Keratinocyte (primary cell): ENCODE data around the gene CDKN2AIP. TPM values are rescaled to one million over a fixed set of nuclear protein-coding genes. Genes with fewer than 3 reads are reported as not detected.

Source experiments
- DNase-seq: peaks from one replicate; pipeline ENCODE4 v3.0.0-alpha.2; 2011; ENCODE audit warnings: low read depth, missing footprints, low spot score
- FAIRE-seq: peaks from 2 replicates; lab custom pipeline; 2011; peaks lifted over from hg19 to GRCh38; lab: Jason Lieb, UNC
- H2AFZ ChIP-seq: 2 replicates; pipeline ENCODE4 v1.6.0; 2012; ENCODE audit warnings: low read length, control low read depth, inconsistent platforms; ENCODE audit not compliant: control insufficient read depth
- H3K27ac ChIP-seq: 2 replicates; pipeline ENCODE4 v1.5.1; 2011; ENCODE audit warnings: low read length; ENCODE audit not compliant: control insufficient read depth, insufficient read depth
- H3K27me3 ChIP-seq: 3 replicates; pipeline ENCODE4 v1.6.0; 2011; ENCODE audit warnings: low read length; ENCODE audit not compliant: control insufficient read depth, insufficient read depth; ENCODE audit errors: extremely low read depth
- H3K36me3 ChIP-seq, 2 experiments: 2 replicates in 1 of 2; 3 replicates in 1 of 2; pipeline ENCODE4 v1.5.1; 2011; ENCODE audit warnings: low read length in 2 of 2, mild to moderate bottlenecking in 1 of 2; ENCODE audit not compliant: control insufficient read depth in 2 of 2, insufficient read depth in 2 of 2; ENCODE audit errors: extremely low read depth in 1 of 2
- H3K4me1 ChIP-seq: 3 replicates; pipeline ENCODE4 v1.5.1; 2011; ENCODE audit warnings: low read length; ENCODE audit not compliant: control insufficient read depth, insufficient read depth; ENCODE audit errors: extremely low read depth
- H3K4me2 ChIP-seq: 3 replicates; pipeline ENCODE4 v1.6.0; 2011; ENCODE audit warnings: low read depth, low read length; ENCODE audit not compliant: control insufficient read depth, insufficient read depth; ENCODE audit errors: extremely low read depth
- H3K4me3 ChIP-seq, 3 experiments: fragments of 200-600 bp in 1 of 3; sonication (generic) in 1 of 3; 2 replicates in 2 of 3; 3 replicates in 1 of 3; pipeline ENCODE4 v1.5.1; 2011 to 2016; ENCODE audit warnings: low read length in 3 of 3, mild to moderate bottlenecking in 3 of 3, control low read depth in 2 of 3, inconsistent platforms in 1 of 3, low read depth in 1 of 3, mixed read lengths in 1 of 3, mixed run types in 1 of 3, moderate library complexity in 1 of 3; ENCODE audit not compliant: control insufficient read depth in 2 of 3, insufficient read depth in 2 of 3; ENCODE audit errors: extremely low read depth in 1 of 3
- H3K79me2 ChIP-seq: 2 replicates; pipeline ENCODE4 v1.6.0; 2012; ENCODE audit warnings: low read length; ENCODE audit not compliant: control insufficient read depth, insufficient read depth
- H3K9ac ChIP-seq: 3 replicates; pipeline ENCODE4 v1.6.0; 2011; ENCODE audit warnings: low read length; ENCODE audit not compliant: control insufficient read depth, insufficient read depth; ENCODE audit errors: extremely low read depth
- H3K9me1 ChIP-seq: 3 replicates; pipeline ENCODE4 v1.6.0; 2011; ENCODE audit warnings: low read length; ENCODE audit not compliant: control insufficient read depth, insufficient read depth; ENCODE audit errors: extremely low read depth
- H3K9me3 ChIP-seq: 2 replicates; pipeline ENCODE4 v1.5.1; 2012; ENCODE audit warnings: low read depth, low read length; ENCODE audit not compliant: control insufficient read depth
- H4K20me1 ChIP-seq: 3 replicates; pipeline ENCODE4 v1.6.0; 2011; ENCODE audit warnings: low read length; ENCODE audit not compliant: control insufficient read depth, insufficient read depth; ENCODE audit errors: extremely low read depth
- EZH2 ChIP-seq: IDR thresholded peaks from one replicate; pipeline ENCODE4 v1.6.1; 2012; ENCODE audit warnings: inconsistent platforms, mild to moderate bottlenecking, low read length, moderate library complexity
- dilution Hi-C: fragments of 300-500 bp; cut with MboI; formaldehyde crosslinking; loops from one replicate; pipeline ENCODE4 v1.7.0; 2020; ENCODE audit warnings: low sequenced_read_pairs; ENCODE audit not compliant: extremely low pct_ligation_motif_present
- polyA plus RNA-seq, 5 experiments: library from polyadenylated mRNA; depleted of rRNA in 3 of 5; stranded (reverse) in 3 of 5; stranded (forward) in 1 of 5; unstranded in 1 of 5; fragments of >200 nt; gene quantifications; 1 replicate in 1 of 5; 2 replicates in 3 of 5; 3 replicates in 1 of 5; pipeline versions ENCODE4 v1.2.1 to v1.2.3, GENCODE V29; 2011 to 2012; ENCODE audit warnings: missing spikeins in 2 of 5, low read depth in 1 of 5, low replicate concordance in 1 of 5
- TF ChIP-seq, protein P1 (sequence below), 3 experiments: IDR thresholded peaks in 1 of 3; conservative IDR thresholded peaks in 1 of 3; optimal IDR thresholded peaks in 1 of 3; 2 replicates in 2 of 3; 3 replicates in 1 of 3; pipeline versions ENCODE3 to v1.5.1; 2011; ENCODE audit warnings: low read length in 3 of 3, mild to moderate bottlenecking in 3 of 3, moderate library complexity in 2 of 3, control low read depth in 1 of 3, inconsistent platforms in 1 of 3; ENCODE audit not compliant: insufficient read depth in 2 of 3; ENCODE audit errors: extremely low read depth in 1 of 3

The CDKN2AIP gene
- polyA plus RNA-seq, 1 donor (not counting 4 experiments of a cell fraction or from before 2014, with no cell fraction given), result 13.6 TPM

DNA sequence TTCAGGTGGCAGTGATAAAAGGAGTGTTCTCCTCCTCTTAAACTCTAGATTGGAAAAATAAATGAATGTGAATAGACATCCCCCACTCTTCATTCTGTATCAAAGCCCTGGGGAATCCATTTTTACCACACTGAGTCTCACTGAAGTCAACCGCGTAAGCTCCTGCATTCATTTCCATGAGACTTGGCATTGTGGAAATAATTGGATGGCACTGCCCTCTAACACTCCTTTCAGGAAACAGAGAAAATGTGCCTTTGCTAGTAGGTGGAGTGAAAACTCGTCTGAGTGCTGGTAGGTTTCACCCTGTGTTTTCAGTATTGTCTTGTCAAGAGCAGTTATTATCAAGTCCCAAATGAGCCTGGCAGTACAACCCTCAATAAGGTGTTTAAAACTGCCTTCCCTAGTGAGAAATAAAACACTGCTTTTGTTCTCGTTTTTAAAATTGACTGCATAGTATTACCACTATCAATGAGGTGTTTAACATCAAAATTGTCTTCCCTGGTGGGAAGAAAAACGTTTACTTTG is 9.7 kb upstream of the CDKN2AIP start:
- Histone ChIP-seq H3K9me3 (no peaks in the 10 kb centered on the region), H3K9ac (no peak overlapping the region), H3K4me2 (no peak overlapping the region), H3K36me3 (no peaks in the 10 kb centered on the region), H3K4me1 (peaks cover 19% of the 10 kb centered on the region), H3K27me3 (no peaks in the 10 kb centered on the region), H3K9me1 (no peaks in the 10 kb centered on the region), H3K4me3 (no peak overlapping the region), H2AFZ (no peak overlapping the region), H4K20me1 (no peaks in the 10 kb centered on the region), H3K79me2 (no peaks in the 10 kb centered on the region), H3K27ac (no peak overlapping the region)
- no peak for DNase-seq
- FAIRE-seq, result no peak
- no peak for TF ChIP-seq EZH2
- TF ChIP-seq, protein P1, sequence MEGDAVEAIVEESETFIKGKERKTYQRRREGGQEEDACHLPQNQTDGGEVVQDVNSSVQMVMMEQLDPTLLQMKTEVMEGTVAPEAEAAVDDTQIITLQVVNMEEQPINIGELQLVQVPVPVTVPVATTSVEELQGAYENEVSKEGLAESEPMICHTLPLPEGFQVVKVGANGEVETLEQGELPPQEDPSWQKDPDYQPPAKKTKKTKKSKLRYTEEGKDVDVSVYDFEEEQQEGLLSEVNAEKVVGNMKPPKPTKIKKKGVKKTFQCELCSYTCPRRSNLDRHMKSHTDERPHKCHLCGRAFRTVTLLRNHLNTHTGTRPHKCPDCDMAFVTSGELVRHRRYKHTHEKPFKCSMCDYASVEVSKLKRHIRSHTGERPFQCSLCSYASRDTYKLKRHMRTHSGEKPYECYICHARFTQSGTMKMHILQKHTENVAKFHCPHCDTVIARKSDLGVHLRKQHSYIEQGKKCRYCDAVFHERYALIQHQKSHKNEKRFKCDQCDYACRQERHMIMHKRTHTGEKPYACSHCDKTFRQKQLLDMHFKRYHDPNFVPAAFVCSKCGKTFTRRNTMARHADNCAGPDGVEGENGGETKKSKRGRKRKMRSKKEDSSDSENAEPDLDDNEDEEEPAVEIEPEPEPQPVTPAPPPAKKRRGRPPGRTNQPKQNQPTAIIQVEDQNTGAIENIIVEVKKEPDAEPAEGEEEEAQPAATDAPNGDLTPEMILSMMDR (optimal IDR thresholded peaks at IDR 0.05 in 1 of 3, IDR thresholded peaks at IDR 0.05 in 1 of 3, conservative IDR thresholded peaks at IDR 0.05 in 1 of 3; ENCODE audit: extremely low read depth in 1 of 3, insufficient read depth in 2 of 3, low read length in 3 of 3), result no peak
- dilution Hi-C loops, result no loop called here

DNA sequence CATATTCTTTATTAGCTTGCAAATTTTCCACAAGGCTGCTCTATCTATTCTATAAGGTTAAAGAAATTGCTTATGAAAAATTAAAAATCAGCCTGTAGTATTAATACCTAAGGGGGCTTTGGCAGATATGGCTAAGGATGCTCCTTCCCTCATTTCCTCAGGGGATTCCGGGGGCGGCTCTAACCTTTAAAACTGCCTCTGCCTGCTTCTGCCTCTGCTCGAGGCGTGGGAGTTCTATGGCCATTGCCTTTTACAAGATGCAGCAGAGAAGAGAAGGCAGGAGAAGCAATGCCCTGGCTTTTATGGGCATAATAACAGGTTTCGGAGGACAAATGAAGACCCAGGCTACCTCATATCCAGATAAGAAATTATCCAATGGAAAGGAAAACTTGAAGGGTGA is 8.6 kb upstream of the CDKN2AIP start:
- Histone ChIP-seq H2AFZ (no peak overlapping the region), H3K4me3 (no peak overlapping the region), H3K36me3 (no peaks in the 10 kb centered on the region), H3K9ac (no peak overlapping the region), H3K4me2 (no peak overlapping the region), H3K27me3 (no peaks in the 10 kb centered on the region), H3K79me2 (no peaks in the 10 kb centered on the region), H3K9me3 (no peaks in the 10 kb centered on the region), H4K20me1 (no peaks in the 10 kb centered on the region), H3K9me1 (no peaks in the 10 kb centered on the region), H3K4me1 (peaks cover 17% of the 10 kb centered on the region), H3K27ac (no peak overlapping the region)
- no peak for DNase-seq
- dilution Hi-C loops, result no loop called here
- no peak for FAIRE-seq
- TF ChIP-seq, protein P1 (optimal IDR thresholded peaks at IDR 0.05 in 1 of 3, IDR thresholded peaks at IDR 0.05 in 1 of 3, conservative IDR thresholded peaks at IDR 0.05 in 1 of 3; ENCODE audit: extremely low read depth in 1 of 3, insufficient read depth in 2 of 3, low read length in 3 of 3), result no peak
- no peak for TF ChIP-seq EZH2
